GM12892 (cell line): ENCODE data around the gene NOVA2.

Source experiments
- POLR2A ChIP-seq: IDR thresholded peaks from 2 replicates; pipeline ENCODE4 v1.6.1; 2011; ENCODE audit warnings: low read depth, low read length, control low read depth
- POLR2AphosphoS5 ChIP-seq: IDR thresholded peaks from 2 replicates; pipeline ENCODE4 v1.6.1; 2011; ENCODE audit warnings: low read depth, low read length, control low read depth

GRCh38 chr19:45953676-45954075 is 20.0 kb downstream of the NOVA2 start:
- TF ChIP-seq POLR2AphosphoS5: no peak
- no peak for TF ChIP-seq POLR2A
